CD4-positive, alpha-beta memory T cell (primary cell): ENCODE data around the gene RGS9. TPM values are rescaled to one million over a fixed set of nuclear protein-coding genes. Genes with fewer than 3 reads are reported as not detected.
"Not testable (repeated sequence)": the region's sequence is repeated elsewhere in the genome, so short reads cannot be mapped to it uniquely, and the experiment has no call there.

Experiments
- CTCF ChIA-PET: fragments of 350-600 bp; sonication (Branson Sonifier 250); formaldehyde crosslinking; loops from one replicate; lab custom pipeline; 2021; ENCODE audit warnings: inconsistent platforms; ENCODE audit not compliant: partially characterized antibody; lab: Charles Lee
- POLR2A ChIA-PET: fragments of 350-600 bp; sonication (Branson Sonifier 250); formaldehyde crosslinking; loops from one replicate; lab custom pipeline; 2021; ENCODE audit not compliant: partially characterized antibody; lab: Charles Lee
- DNase-seq, 5 donors: peaks; one replicate each; pipeline versions ENCODE4 v3.0.0 to v3.0.0-alpha.2; 2020 to 2022; ENCODE audit warnings: mixed read lengths in 1 of 5
- H3K27ac ChIP-seq: one replicate; pipeline ENCODE4 v1.7.0; 2013; ENCODE audit warnings: low read depth, low read length
- H3K27me3 ChIP-seq: 2 replicates; pipeline ENCODE4 v1.7.0; 2013; ENCODE audit warnings: mild to moderate bottlenecking, low read length, moderate library complexity; ENCODE audit not compliant: insufficient read depth
- H3K36me3 ChIP-seq: 2 replicates; pipeline ENCODE4 v1.7.0; 2013; ENCODE audit warnings: mild to moderate bottlenecking, low read length, moderate library complexity; ENCODE audit not compliant: insufficient read depth
- H3K4me1 ChIP-seq: 2 replicates; pipeline ENCODE4 v1.7.0; 2013; ENCODE audit warnings: mild to moderate bottlenecking, low read length, moderate library complexity; ENCODE audit not compliant: insufficient read depth
- H3K4me3 ChIP-seq, 2 donors: one replicate each; pipeline ENCODE4 v1.7.0; 2013; ENCODE audit warnings: low read length in 2 of 2, mild to moderate bottlenecking in 1 of 2
- H3K9me3 ChIP-seq, 2 donors: one replicate each; pipeline ENCODE4 v1.7.0; 2013; ENCODE audit warnings: low read length in 2 of 2, control low read depth in 1 of 2; ENCODE audit not compliant: control insufficient read depth in 1 of 2
- H3K27ac Mint-ChIP-seq, 7 donors: one replicate each; pipeline ENCODE4 v1.8.0; 2020 to 2021; ENCODE audit warnings: mixed read lengths in 7 of 7, mild to moderate bottlenecking in 6 of 7, inconsistent platforms in 3 of 7, moderate library complexity in 3 of 7
- H3K27me3 Mint-ChIP-seq, 2 donors: one replicate each; pipeline ENCODE4 v1.8.0; 2020 to 2021; ENCODE audit warnings: mixed read lengths in 2 of 2
- H3K36me3 Mint-ChIP-seq, 2 donors: one replicate each; pipeline ENCODE4 v1.8.0; 2020 to 2021; ENCODE audit warnings: mixed read lengths in 2 of 2, inconsistent platforms in 1 of 2, mild to moderate bottlenecking in 1 of 2
- H3K4me1 Mint-ChIP-seq, 4 donors: one replicate each; pipeline ENCODE4 v1.8.0; 2020 to 2021; ENCODE audit warnings: mixed read lengths in 4 of 4, mild to moderate bottlenecking in 1 of 4
- H3K4me3 Mint-ChIP-seq, 8 donors: one replicate each; pipeline ENCODE4 v1.8.0; 2020 to 2021; ENCODE audit warnings: mixed read lengths in 8 of 8, mild to moderate bottlenecking in 7 of 8, moderate library complexity in 6 of 8, inconsistent platforms in 3 of 8
- H3K9me3 Mint-ChIP-seq, 8 donors: one replicate each; pipeline ENCODE4 v1.8.0; 2020 to 2021; ENCODE audit warnings: mixed read lengths in 8 of 8, mild to moderate bottlenecking in 5 of 8, inconsistent platforms in 3 of 8, moderate library complexity in 1 of 8
- intact Hi-C: fragments of 100-400 bp; cut with micrococcal nuclease; formaldehyde crosslinking; loops from one replicate; pipeline ENCODE4 v1.15.1; 2023
- polyA plus RNA-seq, 2 donors: library from polyadenylated mRNA; unstranded; fragments of 300-500 nt; fragmentation: Illumina TruSeq; gene quantifications; one replicate each; pipeline ENCODE4 v1.2.3, GENCODE V29; 2021
- total RNA-seq, 2 experiments: library from RNA; stranded (reverse); gene quantifications; one replicate each; pipeline ENCODE4 v1.2.3, GENCODE V29; 2021

The RGS9 gene
- total and polyA plus RNA-seq, 4 experiments from 2014 or later: 0.67 to 2.7 (median 1.2) TPM

DNA sequence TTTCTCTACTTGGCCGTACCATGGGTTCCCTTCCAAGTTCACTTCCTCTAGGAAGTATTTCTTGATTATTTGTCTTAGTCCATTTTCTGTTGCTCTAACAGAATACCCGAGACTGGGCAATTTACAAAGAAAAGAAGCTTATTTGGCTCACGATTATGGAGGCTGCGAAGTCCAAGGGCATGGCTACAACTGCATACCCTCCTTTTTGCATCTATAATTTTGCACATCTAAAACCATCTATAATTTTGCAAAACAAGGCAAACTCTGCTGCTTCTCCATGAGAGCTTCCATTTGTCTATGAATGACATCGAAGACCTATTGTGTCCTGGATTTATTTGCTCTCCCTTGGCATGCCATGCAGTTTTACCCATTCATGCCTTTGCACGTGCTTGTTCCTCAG, 27.6 kb upstream of the RGS9 start:
- Histone ChIP-seq H3K27ac (no peak overlapping the region), H3K4me1 (no peaks in the 10 kb centered on the region), H3K27me3 (no peaks in the 10 kb centered on the region), H3K36me3 (no peaks in the 10 kb centered on the region), H3K4me3 (no peak overlapping the region), H3K9me3 (no peaks in the 10 kb centered on the region)
- H3K27ac Mint-ChIP-seq: no peak overlapping the region
- POLR2A ChIA-PET: no interaction called here
- intact Hi-C loops: no loop called here
- DNase-seq: no peak
- no peaks in the 10 kb centered on the region for H3K4me1 Mint-ChIP-seq
- no peak overlapping the region for H3K4me3 Mint-ChIP-seq
- H3K9me3 Mint-ChIP-seq: peaks cover 0 to 3% (median 0%) of the 10 kb centered on the region in 8 donors
- peaks cover 1 to 4% of the 10 kb centered on the region in 2 donors for H3K27me3 Mint-ChIP-seq
- H3K36me3 Mint-ChIP-seq: no peaks in the 10 kb centered on the region
- CTCF ChIA-PET: interaction anchor here (0.6 to 0.9 kb wide), 2 partner anchors 10 to 580 kb away, joined by 3 to 6 read pairs; no protein-coding TSS in a partner anchor

DNA sequence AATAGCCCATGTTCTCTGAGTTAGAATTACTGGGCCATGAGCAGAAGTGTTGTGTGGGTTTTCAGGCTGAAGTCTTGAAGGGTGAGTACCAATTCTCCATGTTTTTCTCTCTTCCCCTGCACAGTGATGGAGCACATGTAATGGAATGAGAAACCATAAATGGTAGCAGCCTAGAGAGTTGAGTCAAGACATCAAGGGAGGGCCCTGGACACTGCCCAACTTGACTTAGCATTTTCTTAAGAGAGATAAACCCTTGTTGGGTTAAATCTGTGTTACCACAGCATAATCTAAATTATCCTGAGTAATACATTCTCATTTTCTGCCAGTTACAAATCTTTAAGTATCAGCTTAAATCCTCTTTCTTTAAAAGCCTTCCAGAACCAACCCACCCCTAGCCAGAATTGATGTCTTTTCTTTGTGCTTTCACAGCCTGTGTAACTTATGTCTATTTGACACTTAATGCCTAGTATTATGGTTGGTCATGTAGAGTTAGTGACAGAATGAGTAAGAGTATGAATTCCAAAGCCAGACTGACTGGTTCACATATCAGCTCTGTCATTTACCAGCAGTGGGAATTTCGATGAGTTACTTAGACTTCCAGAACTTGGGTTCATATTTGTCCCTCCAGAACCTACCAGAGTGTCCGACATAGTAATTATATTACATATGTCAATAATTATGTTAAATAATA, 27.0 kb upstream of the RGS9 start:
- DNase-seq: no peak
- peaks cover 0 to 3% (median 0%) of the 10 kb centered on the region in 8 donors for H3K9me3 Mint-ChIP-seq
- intact Hi-C loops: no loop called here
- no peak overlapping the region for H3K27ac Mint-ChIP-seq
- H3K36me3 ChIP-seq: no peaks in the 10 kb centered on the region
- H3K4me1 ChIP-seq: no peaks in the 10 kb centered on the region
- H3K9me3 ChIP-seq: no peaks in the 10 kb centered on the region
- H3K27me3 Mint-ChIP-seq: peaks cover 1 to 3% of the 10 kb centered on the region in 2 donors
- CTCF ChIA-PET: interaction anchor here (0.6 to 0.9 kb wide), 2 partner anchors 11 to 580 kb away, joined by 3 to 6 read pairs; no protein-coding TSS in a partner anchor
- no peak overlapping the region for H3K4me3 ChIP-seq
- H3K27me3 ChIP-seq: peaks cover 1% of the 10 kb centered on the region
- no peak overlapping the region for H3K27ac ChIP-seq
- H3K4me3 Mint-ChIP-seq: no peak overlapping the region
- POLR2A ChIA-PET: no interaction called here
- no peaks in the 10 kb centered on the region for H3K4me1 Mint-ChIP-seq
- H3K36me3 Mint-ChIP-seq: no peaks in the 10 kb centered on the region

DNA sequence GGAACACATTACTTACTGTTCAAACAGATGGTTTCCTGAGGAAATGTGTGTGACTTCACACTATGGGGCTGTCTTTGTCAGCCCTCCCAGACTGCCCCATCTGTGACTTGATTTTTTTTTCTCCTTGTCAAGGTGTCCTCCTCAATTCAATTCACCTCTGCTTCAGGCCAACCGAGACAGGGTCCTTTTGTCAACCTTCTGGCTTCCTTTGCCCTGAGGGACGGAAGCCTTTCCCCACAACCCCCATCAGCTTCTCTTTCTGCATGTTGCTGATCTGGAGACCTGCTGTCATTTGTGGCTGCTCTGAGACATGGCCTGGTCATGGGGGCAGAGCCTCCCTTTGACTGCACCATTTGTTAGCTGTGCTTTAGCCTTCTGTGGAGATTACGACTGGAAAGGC, 21.3 kb upstream of the RGS9 start:
- no peak for DNase-seq
- Mint-ChIP-seq H3K4me3 (no peak overlapping the region), H3K4me1 (peaks cover 0 to 4% (median under 1%) of the 10 kb centered on the region in 4 donors), H3K9me3 (no peaks in the 10 kb centered on the region), H3K36me3 (no peaks in the 10 kb centered on the region), H3K27me3 (peaks cover 0 to 2% of the 10 kb centered on the region in 2 donors), H3K27ac (peak overlapping the region in 1 of 7 donors; percentile 79)
- CTCF ChIA-PET: interaction anchor here (0.7 to 2.2 kb wide), 2 partner anchors 14 to 15 kb away, joined by 3 to 9 read pairs; no protein-coding TSS in a partner anchor
- intact Hi-C loops: no loop called here
- H3K36me3 ChIP-seq: no peaks in the 10 kb centered on the region
- POLR2A ChIA-PET: no interaction called here
- no peak overlapping the region for H3K27ac ChIP-seq
- no peak overlapping the region for H3K4me3 ChIP-seq
- H3K4me1 ChIP-seq: no peaks in the 10 kb centered on the region
- no peaks in the 10 kb centered on the region for H3K9me3 ChIP-seq
- H3K27me3 ChIP-seq: peaks cover 3% of the 10 kb centered on the region

DNA sequence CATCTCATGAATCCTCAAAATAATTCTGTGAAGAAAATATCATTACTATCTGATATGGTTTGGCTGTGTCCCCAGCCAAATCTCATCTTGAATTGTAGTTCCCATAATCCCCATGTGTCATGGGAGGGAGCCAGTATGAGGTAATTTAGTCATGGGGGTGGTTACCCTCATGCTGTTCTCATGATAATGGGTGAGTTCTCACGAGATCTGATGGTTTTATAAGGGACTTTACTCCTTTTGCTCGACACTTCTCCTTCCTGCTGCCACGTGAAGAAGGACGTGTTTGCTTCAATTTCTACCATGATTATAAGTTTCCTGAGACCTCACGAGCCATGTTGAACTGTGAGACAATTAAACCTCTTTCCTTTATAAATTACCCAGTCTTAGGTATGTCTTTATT, 20.7 kb upstream of the RGS9 start:
- H3K36me3 Mint-ChIP-seq, intact Hi-C loops: not testable (repeated sequence)
- POLR2A ChIA-PET: interaction anchor here (0.8 kb wide), 1 partner anchor 15 kb away, joined by 3 read pairs; no protein-coding TSS in a partner anchor

DNA sequence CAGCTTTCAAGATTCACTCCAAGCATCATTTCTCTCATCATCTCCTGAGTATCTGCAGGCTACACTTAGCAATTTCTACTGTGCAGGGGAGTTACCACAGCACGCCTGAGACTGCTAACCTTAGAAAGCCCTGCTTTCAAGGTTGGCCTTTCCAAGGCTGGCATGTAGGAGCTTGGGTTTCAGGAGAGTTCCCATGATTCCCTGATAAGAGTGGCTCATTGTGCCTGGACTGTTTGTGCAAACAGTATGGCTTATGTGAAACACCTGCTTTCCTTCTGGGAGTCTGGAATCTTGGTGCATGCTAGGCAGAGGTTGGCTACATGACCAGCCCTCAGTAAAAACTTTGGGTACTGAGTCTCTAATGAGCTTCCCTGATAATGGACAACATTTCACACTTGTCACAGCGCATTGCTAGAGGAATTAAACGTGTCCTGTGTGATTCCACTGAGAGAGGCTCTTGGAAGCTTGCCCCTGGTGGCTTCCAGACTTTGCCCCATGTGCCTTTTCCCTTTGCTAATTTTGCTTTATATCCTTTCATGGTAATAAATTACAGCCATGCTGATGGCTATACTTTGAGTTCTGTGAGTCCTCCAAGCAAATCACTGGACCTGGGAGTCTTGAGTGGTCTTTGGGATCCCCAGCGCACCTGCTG, 19.7 kb upstream of the RGS9 start:
- no peaks in the 10 kb centered on the region for H3K36me3 Mint-ChIP-seq
- intact Hi-C loops: no loop called here
- no peak overlapping the region for H3K4me3 Mint-ChIP-seq
- Histone ChIP-seq H3K4me1 (peaks cover 11% of the 10 kb centered on the region), H3K4me3 (no peak overlapping the region), H3K27me3 (peaks cover 3% of the 10 kb centered on the region), H3K27ac (no peak overlapping the region), H3K36me3 (no peaks in the 10 kb centered on the region), H3K9me3 (no peaks in the 10 kb centered on the region)
- no peaks in the 10 kb centered on the region for H3K9me3 Mint-ChIP-seq
- H3K27ac Mint-ChIP-seq: no peak overlapping the region
- DNase-seq: no peak
- ChIA-PET POLR2A (interaction anchor here (0.8 kb wide), 1 partner anchor 14 kb away, joined by 3 read pairs; no protein-coding TSS in a partner anchor), CTCF (interaction anchor here (2.2 kb wide), 1 partner anchor 17 kb away, joined by 9 read pairs; no protein-coding TSS in a partner anchor)
- H3K4me1 Mint-ChIP-seq: peaks cover 6 to 18% (median 13%) of the 10 kb centered on the region in 4 donors
- H3K27me3 Mint-ChIP-seq: peaks cover 0 to 2% of the 10 kb centered on the region in 2 donors

More for the DNA sequence above, 20.7 kb upstream of the RGS9 start:
- H3K27ac Mint-ChIP-seq, H3K36me3 ChIP-seq, H3K9me3 ChIP-seq, H3K9me3 Mint-ChIP-seq, DNase-seq, H3K4me3 ChIP-seq, H3K27ac ChIP-seq, H3K4me1 ChIP-seq, H3K4me3 Mint-ChIP-seq, H3K27me3 ChIP-seq, H3K4me1 Mint-ChIP-seq, H3K27me3 Mint-ChIP-seq: not testable (repeated sequence)
- CTCF ChIA-PET: interaction anchor here (0.7 to 2.2 kb wide), 2 partner anchors 14 to 16 kb away, joined by 3 to 9 read pairs; no protein-coding TSS in a partner anchor

DNA sequence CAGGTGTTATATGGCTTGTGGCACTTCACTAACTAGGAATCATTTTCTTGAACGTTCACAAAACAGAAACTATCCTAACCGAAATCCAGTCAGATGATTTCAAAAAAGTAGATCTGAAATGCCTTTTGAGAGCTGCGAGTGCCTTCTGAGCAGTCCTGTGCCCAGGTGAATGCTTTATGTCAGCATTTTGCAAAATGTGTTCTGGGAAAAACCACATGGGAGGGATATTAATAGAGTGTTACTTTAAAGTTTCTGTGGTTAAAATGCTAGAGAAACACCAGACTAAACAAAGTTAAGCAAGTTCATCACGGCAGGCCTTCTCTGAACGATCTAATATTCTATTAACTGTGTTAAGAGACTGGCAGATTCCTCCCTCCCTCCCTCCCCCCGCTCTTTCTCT, 15.8 kb upstream of the RGS9 start:
- intact Hi-C loops: no loop called here
- H3K9me3 Mint-ChIP-seq: no peaks in the 10 kb centered on the region

More for the DNA sequence above, 15.8 kb upstream of the RGS9 start:
- Mint-ChIP-seq H3K36me3 (peaks cover 0 to 4% of the 10 kb centered on the region in 2 donors), H3K27ac (peak overlapping the region in 4 of 7 donors; percentile 2 to 80 (median 38)), H3K4me3 (peak overlapping the region in 2 of 8 donors; percentile 28 to 65), H3K4me1 (peaks cover 11 to 27% (median 20%) of the 10 kb centered on the region in 4 donors), H3K27me3 (peaks cover 0 to 2% of the 10 kb centered on the region in 2 donors)
- DNase-seq: no peak
- H3K4me3 ChIP-seq: no peak overlapping the region
- H3K9me3 ChIP-seq: no peaks in the 10 kb centered on the region
- H3K27ac ChIP-seq: no peak overlapping the region
- ChIA-PET CTCF (interaction anchor here (1.6 to 2.4 kb wide), 2 partner anchors 16 to 21 kb away, joined by 7 to 9 read pairs; partner anchors contain the start of gene RGS9), POLR2A (no interaction called here)
- no peaks in the 10 kb centered on the region for H3K36me3 ChIP-seq
- no peaks in the 10 kb centered on the region for H3K27me3 ChIP-seq
- H3K4me1 ChIP-seq: peaks cover 20% of the 10 kb centered on the region
